HG03135 (cell line): ENCODE results near the gene CEP135.
"Not testable (repeated sequence)": the region's sequence is repeated elsewhere in the genome, so short reads cannot be mapped to it uniquely, and the experiment has no call there.

Source experiments
- ATAC-seq: cut with Tn5 transposase; IDR thresholded peaks from one replicate; pipeline ENCODE4 v1.9.1; 2021; ENCODE audit warnings: mild to moderate bottlenecking, moderate library complexity; ENCODE audit not compliant: unreplicated experiment

CEP135 gene, protein sequence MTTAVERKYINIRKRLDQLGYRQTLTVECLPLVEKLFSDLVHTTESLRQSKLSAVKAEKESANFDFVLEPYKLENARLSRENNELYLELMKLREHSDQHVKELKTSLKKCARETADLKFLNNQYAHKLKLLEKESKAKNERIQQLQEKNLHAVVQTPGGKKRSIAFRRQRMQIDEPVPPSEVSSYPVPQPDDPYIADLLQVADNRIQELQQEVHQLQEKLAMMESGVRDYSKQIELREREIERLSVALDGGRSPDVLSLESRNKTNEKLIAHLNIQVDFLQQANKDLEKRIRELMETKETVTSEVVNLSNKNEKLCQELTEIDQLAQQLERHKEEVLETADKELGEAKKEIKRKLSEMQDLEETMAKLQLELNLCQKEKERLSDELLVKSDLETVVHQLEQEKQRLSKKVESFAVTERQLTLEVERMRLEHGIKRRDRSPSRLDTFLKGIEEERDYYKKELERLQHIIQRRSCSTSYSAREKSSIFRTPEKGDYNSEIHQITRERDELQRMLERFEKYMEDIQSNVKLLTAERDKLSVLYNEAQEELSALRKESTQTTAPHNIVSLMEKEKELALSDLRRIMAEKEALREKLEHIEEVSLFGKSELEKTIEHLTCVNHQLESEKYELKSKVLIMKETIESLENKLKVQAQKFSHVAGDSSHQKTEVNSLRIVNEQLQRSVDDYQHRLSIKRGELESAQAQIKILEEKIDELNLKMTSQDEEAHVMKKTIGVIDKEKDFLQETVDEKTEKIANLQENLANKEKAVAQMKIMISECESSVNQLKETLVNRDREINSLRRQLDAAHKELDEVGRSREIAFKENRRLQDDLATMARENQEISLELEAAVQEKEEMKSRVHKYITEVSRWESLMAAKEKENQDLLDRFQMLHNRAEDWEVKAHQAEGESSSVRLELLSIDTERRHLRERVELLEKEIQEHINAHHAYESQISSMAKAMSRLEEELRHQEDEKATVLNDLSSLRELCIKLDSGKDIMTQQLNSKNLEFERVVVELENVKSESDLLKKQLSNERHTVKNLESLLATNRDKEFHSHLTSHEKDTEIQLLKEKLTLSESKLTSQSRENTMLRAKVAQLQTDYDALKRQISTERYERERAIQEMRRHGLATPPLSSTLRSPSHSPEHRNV

DNA sequence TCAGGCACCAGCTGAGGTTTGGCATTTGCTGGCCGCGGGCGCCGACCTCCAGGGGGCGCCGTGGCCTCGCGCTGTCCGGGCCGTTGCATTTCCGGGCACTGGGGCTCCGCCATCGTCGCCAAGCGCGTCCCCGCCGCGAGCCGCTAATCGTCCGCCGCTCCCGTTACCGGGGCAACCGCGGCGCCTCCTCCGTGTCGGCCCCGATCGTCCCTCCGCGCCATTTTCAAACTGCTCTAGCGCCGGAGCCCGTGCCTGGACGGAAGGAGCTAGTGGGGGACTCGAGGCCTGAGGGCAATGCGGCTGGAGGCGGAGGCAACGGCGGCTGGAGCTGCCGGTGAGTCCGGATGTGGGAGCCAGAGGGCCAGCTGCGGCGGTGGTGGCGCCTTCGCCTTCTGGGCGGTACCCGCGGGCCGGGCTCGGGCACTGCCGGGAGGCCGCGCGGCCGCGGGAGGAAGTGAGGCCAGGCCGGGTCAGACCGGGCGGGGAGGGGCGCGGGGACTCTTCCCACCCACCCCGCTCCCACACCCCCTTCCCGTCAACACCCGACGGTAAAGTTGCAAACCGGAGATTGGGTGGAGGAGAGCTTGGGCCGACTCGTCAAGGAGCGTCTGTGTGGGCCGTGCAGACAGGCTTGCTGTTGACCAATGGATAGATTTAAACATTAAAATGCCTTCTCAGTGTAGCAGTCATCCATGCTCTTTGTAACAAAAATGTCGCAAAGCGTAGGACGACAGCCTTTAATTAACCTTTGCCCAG lies at the start of gene CEP135:
TSS of gene CEP135 (plus strand) at position 220 of the 756 bp plus-strand sequence. CDS start 3,186 bp downstream, outside the sequence.
- ATAC-seq, result peak; percentile 81

- no peak for ATAC-seq
Observed at GRCh38 chr4:55902677-55903076, 46.1 kb upstream of the CEP135 start.

DNA sequence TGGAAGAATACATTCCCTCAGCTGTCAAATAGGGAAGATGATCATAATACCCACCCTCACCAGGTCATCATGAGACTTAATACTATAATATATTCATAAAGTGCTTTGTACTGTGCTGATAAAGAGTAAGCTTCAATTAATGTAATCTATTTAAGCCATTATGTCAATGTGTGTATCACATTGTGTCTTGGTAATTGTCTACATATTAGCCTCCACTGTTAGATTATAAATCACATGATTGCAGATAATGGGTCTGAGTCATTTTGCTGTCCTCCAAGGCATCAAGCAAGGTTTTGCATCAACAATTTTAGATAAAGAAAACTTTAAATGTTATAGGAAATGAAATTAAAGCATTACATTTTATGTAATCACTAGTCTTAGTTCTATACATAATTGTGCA lies 45.2 kb upstream of the CEP135 start:
- no peak for ATAC-seq

DNA sequence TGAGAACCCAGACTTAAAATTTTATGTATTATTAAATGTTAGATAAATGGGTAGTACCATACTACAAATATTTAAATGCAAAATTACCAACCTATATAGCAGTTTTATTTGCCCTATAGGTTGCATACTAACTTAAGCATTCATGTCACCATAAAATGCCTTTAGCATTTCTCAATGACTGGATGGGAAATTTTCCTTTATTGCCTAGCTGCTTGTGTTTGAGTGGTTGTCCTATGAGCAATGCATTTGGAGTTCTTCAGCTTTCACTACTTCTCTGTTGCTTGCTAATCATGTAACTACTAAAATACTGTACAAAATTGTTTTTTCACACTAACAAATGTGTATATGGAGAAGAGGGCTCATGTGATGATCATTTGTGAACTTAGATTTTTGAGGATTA lies 44.2 kb upstream of the CEP135 start:
- ATAC-seq, result no peak

DNA sequence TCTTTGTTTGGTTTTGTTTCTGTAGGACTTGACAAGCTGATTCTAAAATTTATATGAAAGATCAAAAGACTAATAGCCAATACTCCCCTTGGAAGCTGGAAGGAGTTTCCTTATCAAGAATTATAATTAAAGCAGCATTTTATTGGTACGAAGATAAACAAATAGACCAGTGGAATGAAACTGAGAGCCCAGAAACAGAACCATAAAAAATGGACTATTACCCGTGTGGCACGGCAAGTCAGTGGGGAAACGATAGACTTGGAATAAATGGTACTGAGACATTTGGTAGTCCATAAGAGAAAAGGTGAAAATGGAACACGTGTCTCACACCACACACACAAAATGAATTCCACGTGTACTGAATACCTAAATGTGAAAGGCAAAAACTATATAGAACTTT lies 42.4 kb upstream of the CEP135 start:
- ATAC-seq, result no peak

- ATAC-seq, result no peak
Observed at GRCh38 chr4:55906989-55907388, 41.8 kb upstream of the CEP135 start.

DNA sequence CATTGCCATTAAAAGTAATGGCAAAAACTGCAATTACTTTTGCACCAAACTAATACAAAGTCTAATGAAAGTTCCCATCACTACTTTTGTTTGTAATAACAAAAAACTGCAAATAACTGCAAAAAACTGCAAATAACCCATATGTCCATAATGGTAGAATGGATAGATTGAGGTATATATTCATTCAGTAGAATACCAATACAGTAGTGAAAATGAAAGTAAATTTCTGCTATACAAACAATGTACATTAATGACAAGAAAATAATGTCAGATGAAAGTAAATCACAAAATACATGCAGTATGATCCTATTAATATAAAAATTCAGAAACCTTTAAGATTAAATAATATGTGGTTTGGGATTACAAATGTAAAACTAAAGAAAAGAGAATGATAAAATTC lies 41.3 kb upstream of the CEP135 start:
- ATAC-seq, result no peak

DNA sequence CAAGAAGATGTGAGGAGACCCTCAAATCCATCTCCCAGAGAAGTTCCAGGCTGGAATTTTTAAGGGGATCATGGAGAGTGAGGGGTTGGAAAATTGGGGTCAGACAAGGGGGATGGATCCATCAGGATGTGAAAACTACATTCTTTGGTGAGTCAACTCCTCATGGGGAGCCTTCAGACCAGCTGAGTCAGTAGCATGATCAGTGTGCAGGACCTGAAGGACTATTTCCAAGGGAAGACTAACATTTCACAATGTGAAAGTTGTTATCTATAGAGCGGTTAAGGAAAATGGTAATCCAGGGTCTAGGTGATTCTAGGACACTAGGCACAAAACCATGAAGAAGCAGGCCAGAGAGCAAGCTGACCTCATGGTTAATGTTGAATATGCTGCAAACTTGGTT lies 38.6 kb upstream of the CEP135 start:
- ATAC-seq, result no peak

- ATAC-seq, result no peak
Observed at GRCh38 chr4:55912249-55912648, 36.5 kb upstream of the CEP135 start.

DNA sequence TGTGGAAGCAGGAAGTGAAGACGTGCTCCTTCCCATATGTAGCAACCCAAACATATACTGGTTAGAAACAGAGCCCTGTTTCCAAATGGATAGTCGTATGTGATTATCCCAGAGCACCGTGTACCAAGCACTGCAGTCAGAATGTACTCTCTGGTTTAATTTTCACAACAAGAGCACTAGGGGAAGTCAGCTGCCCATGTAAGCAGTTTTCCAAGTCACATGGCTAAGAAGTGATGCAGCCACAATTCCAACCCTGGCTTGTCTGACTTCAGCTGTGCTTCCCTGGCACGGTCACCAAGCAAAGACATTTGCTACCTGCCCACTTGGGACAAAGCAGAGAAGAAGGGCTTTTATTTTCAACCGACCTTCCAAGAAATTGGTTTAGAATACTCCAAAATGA lies 28.2 kb upstream of the CEP135 start:
- ATAC-seq, result no peak

GRCh38 chr4:55921093-55921492 lies 27.7 kb upstream of the CEP135 start:
- ATAC-seq, result no peak

DNA sequence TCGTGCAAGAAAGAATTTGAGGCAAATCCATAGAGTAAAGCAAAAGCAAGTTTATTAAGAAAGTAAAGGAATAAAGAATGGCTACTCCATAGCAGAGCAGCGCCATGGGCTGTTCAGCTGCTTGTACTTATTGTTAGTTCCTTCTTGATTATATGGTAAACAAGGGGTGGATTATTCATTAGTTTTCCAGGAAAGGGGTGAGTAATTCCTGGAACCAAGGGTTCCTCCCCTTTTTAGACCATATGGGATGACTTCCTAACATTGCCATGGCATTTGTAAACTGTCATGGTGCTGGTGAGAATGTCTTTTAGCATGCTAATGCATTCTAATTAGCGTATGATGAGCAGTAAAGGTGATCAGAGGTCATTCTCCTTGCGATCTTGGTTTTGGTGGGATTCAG lies 23.5 kb upstream of the CEP135 start:
- no peak for ATAC-seq

DNA sequence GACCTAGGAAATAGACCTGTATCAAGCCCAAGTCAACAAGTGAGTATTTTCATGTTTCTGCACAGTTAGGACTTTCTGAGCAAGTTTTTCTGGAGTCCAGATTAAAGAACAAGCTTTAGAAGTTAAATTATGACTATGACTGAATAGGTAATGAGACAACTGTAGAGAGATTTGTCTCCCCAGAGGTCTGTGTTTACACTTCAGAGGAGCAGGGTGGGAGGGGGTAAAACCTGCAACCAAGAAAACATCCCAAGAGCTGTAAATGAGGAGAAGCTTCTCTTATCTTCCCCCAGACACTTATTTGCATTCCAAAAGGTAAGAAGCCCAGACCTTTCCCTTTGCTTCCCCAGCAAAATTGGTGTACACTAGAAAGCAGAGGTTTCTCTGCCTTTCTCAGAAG lies 22.1 kb upstream of the CEP135 start:
- ATAC-seq, result no peak

DNA sequence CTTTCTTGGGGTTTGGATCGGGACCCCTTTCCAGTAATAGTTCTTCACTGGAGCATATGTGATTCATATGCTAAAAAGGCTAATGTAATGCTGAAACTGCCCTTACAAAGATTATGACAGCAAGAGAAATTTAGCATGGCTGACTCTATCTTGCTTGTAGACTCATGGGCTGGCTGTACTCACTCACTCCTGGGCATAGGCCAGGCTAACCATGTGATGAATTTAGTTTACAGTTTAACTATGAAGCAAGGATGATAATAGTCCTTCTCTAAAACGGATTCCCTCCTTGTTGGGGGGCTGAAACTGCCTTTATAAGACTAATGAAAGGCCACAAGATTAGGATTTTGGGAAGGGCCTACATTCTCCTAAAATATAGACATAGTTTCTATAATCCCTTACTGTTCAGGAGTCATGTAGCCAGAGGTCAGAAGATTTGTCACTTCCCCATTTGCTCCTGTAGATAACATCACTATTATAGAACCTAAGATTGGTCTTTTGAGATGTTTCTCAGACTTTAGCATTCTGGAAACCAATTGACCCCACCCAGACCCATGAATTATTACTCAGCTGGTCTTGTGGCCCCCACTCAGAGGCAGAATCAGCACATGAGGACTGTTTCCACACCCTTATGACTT lies 20.8 kb upstream of the CEP135 start:
- no peak for ATAC-seq

- ATAC-seq, result no peak
Observed at GRCh38 chr4:55928846-55929245, 19.9 kb upstream of the CEP135 start.

GRCh38 chr4:55931043-55931442 lies 17.7 kb upstream of the CEP135 start:
- no peak for ATAC-seq

- no peak for ATAC-seq
Observed at GRCh38 chr4:55931833-55932232, 16.9 kb upstream of the CEP135 start.

DNA sequence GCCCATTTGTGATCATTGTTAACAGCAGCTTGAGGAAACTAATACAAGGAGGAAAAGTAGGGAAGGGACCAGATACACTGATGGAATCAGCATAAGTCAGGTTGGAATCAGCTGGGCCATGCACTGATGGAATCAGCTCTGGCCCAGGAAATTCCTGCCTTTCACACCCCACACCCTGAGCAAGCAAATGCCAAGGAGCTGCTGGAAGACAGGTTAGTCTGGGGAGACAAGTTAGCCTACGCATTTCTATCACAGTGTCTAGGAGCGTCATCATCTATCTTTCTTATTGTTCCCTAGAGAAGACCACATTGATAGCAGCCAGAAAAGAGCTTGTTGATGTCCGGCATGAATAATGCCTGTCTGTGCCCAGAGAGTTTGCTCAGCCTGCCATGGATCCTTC lies 16.2 kb upstream of the CEP135 start:
- ATAC-seq, result no peak

- ATAC-seq, result no peak
Observed at GRCh38 chr4:55933611-55934010, 15.1 kb upstream of the CEP135 start.

GRCh38 chr4:55935907-55936306 lies 12.8 kb upstream of the CEP135 start:
- not testable (repeated sequence) for ATAC-seq
